Duodenal mucosa (tissue), 2 donors: ENCODE results near the gene FAM236D.
"Not testable (repeated sequence)": the region's sequence is repeated elsewhere in the genome, so short reads cannot be mapped to it uniquely, and the experiment has no call there.

Source experiments
- H3K27ac ChIP-seq: one replicate; pipeline ENCODE4 v1.7.0; 2013; ENCODE audit warnings: low read depth, low read length
- H3K27me3 ChIP-seq, 2 donors: one replicate each; pipeline ENCODE4 v1.7.0; 2013; ENCODE audit warnings: low read length in 2 of 2, control low read depth in 1 of 2; ENCODE audit not compliant: insufficient read depth in 2 of 2, control insufficient read depth in 1 of 2
- H3K36me3 ChIP-seq, 2 donors: one replicate each; pipeline ENCODE4 v1.7.0; 2013; ENCODE audit warnings: low read length in 2 of 2, control low read depth in 1 of 2; ENCODE audit not compliant: insufficient read depth in 2 of 2, control insufficient read depth in 1 of 2
- H3K4me1 ChIP-seq, 2 donors: one replicate each; pipeline ENCODE4 v1.7.0; 2013; ENCODE audit warnings: low read length in 2 of 2, control low read depth in 1 of 2; ENCODE audit not compliant: insufficient read depth in 2 of 2, control insufficient read depth in 1 of 2
- H3K4me3 ChIP-seq, 2 donors: one replicate each; pipeline ENCODE4 v1.7.0; 2013; ENCODE audit warnings: low read length in 2 of 2, low read depth in 1 of 2
- H3K9ac ChIP-seq, 2 donors: one replicate each; pipeline ENCODE4 v1.7.0; 2013; ENCODE audit warnings: low read length in 2 of 2, low read depth in 1 of 2
- H3K9me3 ChIP-seq, 2 donors: one replicate each; pipeline ENCODE4 v1.7.0; 2013; ENCODE audit warnings: low read length in 2 of 2, control low read depth in 1 of 2; ENCODE audit not compliant: control insufficient read depth in 1 of 2

Gene FAM236D

GRCh38 chrX:72776653-72777466 lies 31.1 kb downstream of the FAM236D start, which contains the start of gene DMRTC1B:
TSS of gene DMRTC1B (plus strand) at chrX:72776890. CDS start at chrX:72845136, 68,246 bp downstream.
- not testable (repeated sequence) for H3K4me1 ChIP-seq, H3K27me3 ChIP-seq, H3K9ac ChIP-seq, H3K4me3 ChIP-seq, H3K27ac ChIP-seq, H3K36me3 ChIP-seq, H3K9me3 ChIP-seq

- not testable (repeated sequence) for H3K27me3 ChIP-seq, H3K36me3 ChIP-seq, H3K4me1 ChIP-seq, H3K4me3 ChIP-seq, H3K27ac ChIP-seq, H3K9ac ChIP-seq, H3K9me3 ChIP-seq
Observed at GRCh38 chrX:72760454-72760853, 47.6 kb downstream of the FAM236D start.
